PC-3 (cell line): ENCODE results near the gene PVR. TPM values are rescaled to one million over a fixed set of nuclear protein-coding genes. Genes with fewer than 3 reads are reported as not detected.
"Not testable (repeated sequence)": the region's sequence is repeated elsewhere in the genome, so short reads cannot be mapped to it uniquely, and the experiment has no call there.

ENCODE experiments used
- ATAC-seq: fragments of 200-7000 bp; cut with Tn5 transposase; 2 replicates; pipeline ENCODE4 v1.9.1; 2020; ENCODE audit warnings: mild to moderate bottlenecking, moderate library complexity
- BruUV-seq: library from RNA; stranded (reverse); fragments of 400-500 nt; replicated peaks from 2 replicates; lab custom pipeline; 2021; lab: Mats Ljungman, UMichigan
- CTCF ChIA-PET: fragments of 300-600 bp; sonication (Branson Sonifier 250); formaldehyde crosslinking; loops from one replicate; lab custom pipeline; 2022; ENCODE audit warnings: antibody characterized with exemption; lab: Charles Lee
- POLR2A ChIA-PET: fragments of 300-600 bp; sonication (Branson Sonifier 250); formaldehyde crosslinking; loops from one replicate; lab custom pipeline; 2022; ENCODE audit warnings: antibody characterized with exemption; ENCODE audit not compliant: unreplicated experiment; lab: Charles Lee
- DNase-seq: peaks from one replicate; pipeline ENCODE4 v3.0.0-alpha.2; 2015
- H2AFZ ChIP-seq: fragments of 300-600 bp; sonication (generic); 2 replicates; pipeline ENCODE4 v1.6.0; 2016; ENCODE audit warnings: antibody characterized with exemption, low read length
- H3F3A ChIP-seq: fragments of 300-600 bp; sonication (generic); one replicate; pipeline ENCODE4 v1.6.0; 2017; ENCODE audit warnings: antibody characterized with exemption, low read length, control low read depth, mild to moderate bottlenecking; ENCODE audit not compliant: unreplicated experiment
- H3K27ac ChIP-seq: fragments of 300-600 bp; sonication (generic); 2 replicates; pipeline ENCODE4 v1.5.1; 2016; ENCODE audit warnings: mild to moderate bottlenecking, low read length
- H3K27me3 ChIP-seq: fragments of 300-600 bp; sonication (generic); 2 replicates; pipeline ENCODE4 v1.6.1; 2016; ENCODE audit warnings: low read length, mixed read lengths
- H3K36me3 ChIP-seq: fragments of 300-600 bp; sonication (generic); 2 replicates; pipeline ENCODE4 v1.6.1; 2016; ENCODE audit warnings: low read depth, mixed run types, low read length, mixed read lengths
- H3K4me1 ChIP-seq: fragments of 300-600 bp; sonication (generic); 2 replicates; pipeline ENCODE4 v1.5.1; 2016; ENCODE audit warnings: low read length; ENCODE audit not compliant: insufficient read depth
- H3K4me2 ChIP-seq: fragments of 300-600 bp; sonication (generic); 2 replicates; pipeline ENCODE4 v1.6.0; 2016; ENCODE audit warnings: low read length
- H3K4me3 ChIP-seq: fragments of 300-600 bp; sonication (generic); 2 replicates; pipeline ENCODE4 v1.5.1; 2016; ENCODE audit warnings: mild to moderate bottlenecking, low read length, mixed read lengths
- H3K79me2 ChIP-seq: fragments of 300-600 bp; sonication (generic); 2 replicates; pipeline ENCODE4 v1.6.1; 2017; ENCODE audit warnings: low read length, mixed read lengths
- H3K9ac ChIP-seq: fragments of 300-600 bp; sonication (generic); 2 replicates; pipeline ENCODE4 v1.6.0; 2016; ENCODE audit warnings: mild to moderate bottlenecking, low read length
- H3K9me2 ChIP-seq: fragments of 300-600 bp; sonication (generic); replicated peaks from 2 replicates; pipeline ENCODE4 v1.6.1; 2016; ENCODE audit warnings: mixed run types, low read length, mixed read lengths
- H3K9me3 ChIP-seq: fragments of 300-600 bp; sonication (generic); 2 replicates; pipeline ENCODE4 v1.6.1; 2016; ENCODE audit warnings: low read length, mixed read lengths
- H4K20me1 ChIP-seq: fragments of 300-600 bp; sonication (generic); 2 replicates; pipeline ENCODE4 v1.6.1; 2016; ENCODE audit warnings: low read length, mixed read lengths
- EZH2 ChIP-seq: fragments of 300-600 bp; sonication (generic); IDR thresholded peaks from one replicate; pipeline ENCODE4 v1.6.1; 2017; ENCODE audit warnings: antibody characterized with exemption, mild to moderate bottlenecking, low read length; ENCODE audit not compliant: unreplicated experiment
- EZH2phosphoT487 ChIP-seq: fragments of 300-600 bp; sonication (generic); IDR thresholded peaks from 2 replicates; pipeline ENCODE4 v1.6.1; 2018; ENCODE audit warnings: mild to moderate bottlenecking, antibody characterized with exemption, low read length, borderline replicate concordance
- intact Hi-C: fragments of 100-400 bp; cut with micrococcal nuclease; formaldehyde crosslinking; loops from 2 replicates; pipeline ENCODE4 v1.9.0; 2023
- total RNA-seq: library from RNA; depleted of rRNA; stranded (reverse); fragments of >200 nt; gene quantifications from 2 replicates; pipeline ENCODE4 v1.2.3, GENCODE V29; 2014
- TF ChIP-seq, protein P1 (sequence below): fragments of 300-600 bp; sonication (generic); conservative IDR thresholded peaks from 2 replicates; pipeline ENCODE4 v1.5.1; 2017; ENCODE audit warnings: antibody characterized with exemption, low read depth, mild to moderate bottlenecking, low read length

Gene PVR
- total RNA-seq, 1 experiment from 2014 or later, result 75.3 TPM

DNA sequence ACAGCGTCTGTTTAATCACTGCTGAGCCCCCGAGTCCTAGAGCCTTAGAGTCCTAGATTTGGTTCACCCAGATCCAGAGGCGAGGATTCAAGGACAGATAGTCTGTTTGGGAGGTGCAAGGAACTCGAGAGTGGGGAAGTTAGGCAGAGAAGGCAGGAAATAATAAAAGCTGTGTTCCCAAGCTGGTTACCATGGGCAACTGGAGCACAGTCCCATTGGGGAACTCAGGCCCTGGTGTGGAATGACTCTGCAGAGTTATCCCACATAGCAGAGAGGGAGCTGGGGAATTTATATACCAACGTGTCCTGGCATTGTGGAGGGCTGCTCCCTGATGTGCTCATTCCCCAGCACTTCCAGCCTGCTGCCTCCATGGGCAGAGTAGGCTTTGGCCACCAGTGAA lies 20.6 kb upstream of the PVR start:
- no peaks in the 10 kb centered on the region for H3K9me2 ChIP-seq
- H3K4me2 ChIP-seq, result no peak overlapping the region
- no peak overlapping the region for H3K4me3 ChIP-seq
- ChIA-PET POLR2A (no interaction called here), CTCF (no interaction called here)
- no peaks in the 10 kb centered on the region for H3K9me3 ChIP-seq
- H3F3A ChIP-seq, result no peaks in the 10 kb centered on the region
- DNase-seq (peak; percentile 9), ATAC-seq (no peak)
- no peaks in the 10 kb centered on the region for H3K27me3 ChIP-seq
- no peaks in the 10 kb centered on the region for H3K79me2 ChIP-seq
- no TSS peak for BruUV-seq
- H2AFZ ChIP-seq, result no peak overlapping the region
- H3K9ac ChIP-seq, result no peak overlapping the region
- intact Hi-C loops, result no loop called here
- H3K4me1 ChIP-seq, result peaks cover 23% of the 10 kb centered on the region
- peaks cover 4% of the 10 kb centered on the region; the same call in 1 of the 2 replicates for H3K36me3 ChIP-seq
- no peak overlapping the region for H3K27ac ChIP-seq
- H4K20me1 ChIP-seq, result no peaks in the 10 kb centered on the region
- TF ChIP-seq, protein P1, sequence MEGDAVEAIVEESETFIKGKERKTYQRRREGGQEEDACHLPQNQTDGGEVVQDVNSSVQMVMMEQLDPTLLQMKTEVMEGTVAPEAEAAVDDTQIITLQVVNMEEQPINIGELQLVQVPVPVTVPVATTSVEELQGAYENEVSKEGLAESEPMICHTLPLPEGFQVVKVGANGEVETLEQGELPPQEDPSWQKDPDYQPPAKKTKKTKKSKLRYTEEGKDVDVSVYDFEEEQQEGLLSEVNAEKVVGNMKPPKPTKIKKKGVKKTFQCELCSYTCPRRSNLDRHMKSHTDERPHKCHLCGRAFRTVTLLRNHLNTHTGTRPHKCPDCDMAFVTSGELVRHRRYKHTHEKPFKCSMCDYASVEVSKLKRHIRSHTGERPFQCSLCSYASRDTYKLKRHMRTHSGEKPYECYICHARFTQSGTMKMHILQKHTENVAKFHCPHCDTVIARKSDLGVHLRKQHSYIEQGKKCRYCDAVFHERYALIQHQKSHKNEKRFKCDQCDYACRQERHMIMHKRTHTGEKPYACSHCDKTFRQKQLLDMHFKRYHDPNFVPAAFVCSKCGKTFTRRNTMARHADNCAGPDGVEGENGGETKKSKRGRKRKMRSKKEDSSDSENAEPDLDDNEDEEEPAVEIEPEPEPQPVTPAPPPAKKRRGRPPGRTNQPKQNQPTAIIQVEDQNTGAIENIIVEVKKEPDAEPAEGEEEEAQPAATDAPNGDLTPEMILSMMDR, result no peak
- TF ChIP-seq EZH2, result no peak

DNA sequence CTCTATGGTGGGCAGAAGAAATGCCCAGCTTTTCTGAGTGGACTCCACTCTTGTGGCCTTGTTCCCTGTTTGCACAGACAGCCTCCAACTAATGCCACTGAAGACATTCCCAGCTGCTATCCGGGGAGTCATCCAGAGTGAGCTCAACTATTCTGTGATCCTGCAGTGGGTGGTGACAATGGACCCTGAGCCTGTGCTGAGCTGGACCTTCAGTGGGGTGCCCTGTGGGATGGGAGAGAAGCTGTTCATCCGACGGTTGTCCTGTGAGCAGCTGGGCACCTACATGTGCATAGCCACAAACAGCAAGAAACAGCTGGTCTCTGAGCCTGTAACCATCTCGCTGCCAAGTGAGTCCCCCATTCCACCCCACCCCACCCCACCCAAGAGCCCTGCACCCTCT lies 20.1 kb upstream of the PVR start:
- H4K20me1 ChIP-seq, result no peaks in the 10 kb centered on the region
- no peak overlapping the region for H3K4me2 ChIP-seq
- H3K9ac ChIP-seq, result no peak overlapping the region
- TF ChIP-seq EZH2phosphoT487 (no peak), EZH2 (no peak)
- TF ChIP-seq, protein P1, result no peak
- H3K9me3 ChIP-seq, result no peaks in the 10 kb centered on the region
- no peak overlapping the region for H3K27ac ChIP-seq
- no peak for ATAC-seq
- H3F3A ChIP-seq, result no peaks in the 10 kb centered on the region
- intact Hi-C loops, result no loop called here
- peaks cover 23% of the 10 kb centered on the region for H3K4me1 ChIP-seq
- H3K27me3 ChIP-seq, result no peaks in the 10 kb centered on the region
- H2AFZ ChIP-seq, result no peak overlapping the region
- peaks cover 4% of the 10 kb centered on the region; the same call in 1 of the 2 replicates for H3K36me3 ChIP-seq
- H3K79me2 ChIP-seq, result no peaks in the 10 kb centered on the region
- no peaks in the 10 kb centered on the region for H3K9me2 ChIP-seq
- no peak overlapping the region for H3K4me3 ChIP-seq
- ChIA-PET CTCF (no interaction called here), POLR2A (no interaction called here)
- BruUV-seq, result no TSS peak
- no peak for DNase-seq

- no TSS peak for BruUV-seq
- no peak for ATAC-seq
- no peaks in the 10 kb centered on the region for H3K79me2 ChIP-seq
- no peak overlapping the region for H2AFZ ChIP-seq
- no peak overlapping the region for H3K4me3 ChIP-seq
- no peak overlapping the region for H3K4me2 ChIP-seq
- no peaks in the 10 kb centered on the region for H3F3A ChIP-seq
- H4K20me1 ChIP-seq, result no peaks in the 10 kb centered on the region
- no peaks in the 10 kb centered on the region for H3K9me3 ChIP-seq
- peaks cover 23% of the 10 kb centered on the region for H3K4me1 ChIP-seq
- H3K9ac ChIP-seq, result no peak overlapping the region
- TF ChIP-seq, protein P1, result no peak
- TF ChIP-seq EZH2 (no peak), EZH2phosphoT487 (no peak)
- no peaks in the 10 kb centered on the region for H3K27me3 ChIP-seq
- H3K27ac ChIP-seq, result peak overlapping the region; percentile 76; the same call in 1 of the 2 replicates
- intact Hi-C loops, result no loop called here
- POLR2A ChIA-PET, result no interaction called here
- CTCF ChIA-PET, result no interaction called here
- DNase-seq, result no peak
- peaks cover 4% of the 10 kb centered on the region; the same call in 1 of the 2 replicates for H3K36me3 ChIP-seq
- no peaks in the 10 kb centered on the region for H3K9me2 ChIP-seq
Measured at GRCh38 chr19:44624840-44625354, 18.8 kb upstream of the PVR start.

DNA sequence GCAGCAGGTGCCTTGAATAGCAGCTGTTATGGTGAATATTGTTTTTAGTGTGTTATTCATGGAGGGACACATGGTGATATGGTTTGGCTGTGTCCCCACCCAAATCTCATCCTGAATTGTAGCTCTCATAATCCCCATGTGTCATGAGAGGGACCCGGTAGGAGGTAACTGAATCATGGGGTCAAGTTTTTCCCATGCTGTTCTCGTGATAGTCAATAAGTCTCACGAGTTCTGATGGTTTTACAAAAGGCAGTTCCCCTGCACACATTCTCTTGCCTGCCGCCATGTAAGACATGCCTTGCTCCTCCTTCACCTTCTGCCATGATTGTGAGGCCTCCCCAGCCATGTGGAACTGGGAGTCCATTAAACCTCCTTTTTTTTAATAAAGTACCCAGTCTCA lies 18.1 kb upstream of the PVR start:
- CTCF ChIA-PET, ATAC-seq, BruUV-seq, H2AFZ ChIP-seq, H3K79me2 ChIP-seq, H3K9me2 ChIP-seq, H3K27me3 ChIP-seq, POLR2A ChIA-PET, H3K4me3 ChIP-seq, intact Hi-C loops, H3F3A ChIP-seq, H3K4me2 ChIP-seq, H3K36me3 ChIP-seq, H3K9ac ChIP-seq, H3K9me3 ChIP-seq, H4K20me1 ChIP-seq: not testable (repeated sequence)
- Histone ChIP-seq H3K4me1 (peaks cover 23% of the 10 kb centered on the region), H3K27ac (peak overlapping the region; percentile 76)
- DNase-seq, result peak; percentile 31
